ENCODE measurements around the gene ROR1.

ROR1 gene

GRCh38 chr1:63928186-63929105, 154.6 kb downstream of the ROR1 start:
- in situ Hi-C loops (cut with MboI; ENCODE audit: low sequenced_read_pairs): no loop called here

DNA sequence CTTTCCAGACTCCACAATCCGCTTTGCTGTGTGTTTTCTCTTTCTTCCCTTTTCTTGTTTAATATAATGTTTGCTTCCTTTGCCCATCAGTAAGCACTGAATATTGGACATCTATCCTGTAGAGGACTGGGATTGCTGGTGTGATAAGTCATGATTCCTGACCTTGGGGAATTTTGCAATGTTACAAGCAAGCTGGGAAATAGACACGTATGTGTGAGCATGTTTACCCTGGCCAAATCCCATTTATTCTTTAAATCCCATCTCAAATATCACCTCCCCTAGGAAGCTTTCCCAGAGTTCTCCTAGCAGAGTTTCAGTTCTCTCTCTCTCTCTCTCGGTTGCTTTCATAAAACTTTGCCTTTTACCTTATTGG, 155.3 kb downstream of the ROR1 start:
- in situ Hi-C loops (cut with MboI; ENCODE audit: low sequenced_read_pairs): no loop called here

DNA sequence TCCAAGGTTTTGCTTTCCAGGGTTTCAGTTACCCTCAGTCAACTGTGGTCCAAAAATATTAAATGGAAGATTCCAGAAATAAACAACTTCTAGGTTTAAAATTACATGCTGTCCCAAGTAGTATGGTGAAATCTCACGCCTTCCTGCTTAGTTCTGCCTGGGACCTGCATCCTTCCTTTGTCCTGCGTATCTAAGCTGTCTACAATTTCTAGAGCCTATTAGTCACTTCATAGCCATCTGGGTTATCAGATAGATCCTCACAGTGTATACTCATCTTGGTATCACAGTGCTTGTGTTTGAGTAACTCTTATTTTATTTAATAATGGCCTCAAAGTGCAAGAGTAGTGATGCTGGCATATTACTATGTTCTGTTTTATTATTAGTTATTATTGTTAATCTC, 157.7 kb downstream of the ROR1 start:
- in situ Hi-C loops (cut with MboI; ENCODE audit: low sequenced_read_pairs): no loop called here

- in situ Hi-C loops (cut with MboI; ENCODE audit: low sequenced_read_pairs): no loop called here
These were observed 160.9 kb downstream of the ROR1 start for GRCh38 chr1:63934697-63935096.

GRCh38 chr1:63935143-63935542, 161.3 kb downstream of the ROR1 start:
- in situ Hi-C loops (cut with MboI; ENCODE audit: low sequenced_read_pairs): no loop called here

DNA sequence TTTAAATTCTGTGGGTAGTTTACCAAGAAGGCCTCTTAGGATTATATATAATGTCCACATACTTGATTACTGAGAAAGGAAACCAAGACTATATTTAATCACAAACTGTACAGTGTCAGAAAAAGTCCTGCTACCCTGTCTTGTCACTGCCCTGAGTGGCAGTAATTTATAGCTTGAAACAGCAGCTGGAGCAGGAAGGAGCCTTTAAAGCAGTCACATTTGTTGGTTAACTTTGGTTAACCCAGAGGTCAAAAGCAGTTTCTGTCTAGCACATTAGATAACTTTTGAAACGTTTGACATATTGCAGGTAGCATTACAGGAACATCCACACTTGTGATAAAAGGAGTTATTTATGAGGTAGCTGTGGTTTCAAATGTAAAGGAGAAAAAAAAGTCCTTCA, 161.7 kb downstream of the ROR1 start:
- in situ Hi-C loops (cut with MboI; ENCODE audit: low sequenced_read_pairs): no loop called here

- in situ Hi-C loops (cut with MboI; ENCODE audit: low sequenced_read_pairs): no loop called here
These were observed 162.5 kb downstream of the ROR1 start for GRCh38 chr1:63936276-63936675.

DNA sequence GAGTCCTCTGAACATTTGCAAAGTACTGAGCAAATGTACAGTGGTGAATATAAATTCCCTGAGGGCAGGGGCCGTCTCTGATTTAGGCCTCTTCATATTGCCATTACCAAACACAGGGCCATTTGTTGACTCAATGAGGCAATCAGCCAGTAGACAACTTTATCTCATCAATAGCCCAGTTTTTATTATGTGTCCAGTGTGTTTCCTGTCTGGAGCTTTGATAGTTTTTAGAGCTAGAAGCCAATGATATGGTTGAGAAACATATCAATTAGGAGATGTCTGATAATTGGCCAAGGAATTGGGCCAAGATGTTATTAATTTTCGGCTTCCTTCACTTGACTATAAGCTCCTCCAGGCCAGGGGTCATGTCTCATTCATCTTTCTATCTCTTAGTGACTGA, 163.0 kb downstream of the ROR1 start:
- in situ Hi-C loops (cut with MboI; ENCODE audit: low sequenced_read_pairs): no loop called here

DNA sequence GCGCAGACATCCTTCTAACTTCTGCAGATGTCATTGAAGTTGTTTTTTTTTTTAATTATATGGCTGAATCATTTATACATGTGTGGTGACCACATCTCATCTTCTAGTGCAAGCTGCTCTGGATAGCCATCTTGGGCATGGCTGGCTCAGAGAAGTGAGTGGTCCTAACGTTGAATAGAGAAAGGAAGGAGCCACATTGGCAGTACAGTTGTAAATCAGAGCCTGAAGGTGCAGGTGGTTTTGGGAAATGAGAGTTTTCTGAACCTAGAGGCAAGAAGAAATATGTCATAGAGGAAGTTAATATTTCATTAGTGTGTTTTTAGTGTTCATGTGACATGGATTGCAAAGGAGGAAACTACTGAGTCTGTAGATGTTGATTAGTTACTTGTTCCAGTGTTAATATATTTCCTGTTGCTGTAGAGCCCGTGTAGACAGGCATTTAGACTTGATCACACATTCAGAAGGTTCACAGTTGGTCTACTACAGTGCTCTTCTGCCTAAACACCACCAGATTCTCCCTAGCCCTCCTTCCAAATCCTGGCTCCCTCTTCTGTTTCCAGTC, 163.7 kb downstream of the ROR1 start:
- in situ Hi-C loops (cut with MboI; ENCODE audit: low sequenced_read_pairs): no loop called here

DNA sequence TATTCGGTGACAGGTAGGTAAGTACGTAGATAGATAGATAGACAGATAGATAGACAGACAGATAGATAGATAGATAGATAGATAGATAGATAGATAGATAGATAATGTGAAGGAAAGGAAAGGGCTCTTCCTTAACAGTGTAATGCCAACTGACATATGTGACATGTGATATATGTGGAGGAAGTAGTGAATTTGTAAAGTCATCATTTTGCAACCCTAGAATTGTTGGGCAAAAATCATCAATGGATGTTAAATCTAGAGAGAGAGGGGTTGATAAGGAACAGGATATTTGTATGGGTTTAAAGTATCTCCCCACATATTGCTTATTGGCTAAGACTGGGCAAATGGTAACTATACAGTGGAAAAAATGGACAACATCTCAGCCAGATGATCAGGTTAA, 166.6 kb downstream of the ROR1 start:
- in situ Hi-C loops (cut with MboI; ENCODE audit: low sequenced_read_pairs): no loop called here

- in situ Hi-C loops (cut with MboI; ENCODE audit: low sequenced_read_pairs): no loop called here
These were observed 169.6 kb downstream of the ROR1 start for GRCh38 chr1:63943393-63943792.

GRCh38 chr1:63945943-63946342, 172.1 kb downstream of the ROR1 start:
- in situ Hi-C loops (cut with MboI; ENCODE audit: low sequenced_read_pairs): no loop called here

GRCh38 chr1:63946866-63947491, 173.2 kb downstream of the ROR1 start:
- in situ Hi-C loops (cut with MboI; ENCODE audit: low sequenced_read_pairs): no loop called here

GRCh38 chr1:63947904-63948303, 174.1 kb downstream of the ROR1 start:
- in situ Hi-C loops (cut with MboI; ENCODE audit: low sequenced_read_pairs): no loop called here

DNA sequence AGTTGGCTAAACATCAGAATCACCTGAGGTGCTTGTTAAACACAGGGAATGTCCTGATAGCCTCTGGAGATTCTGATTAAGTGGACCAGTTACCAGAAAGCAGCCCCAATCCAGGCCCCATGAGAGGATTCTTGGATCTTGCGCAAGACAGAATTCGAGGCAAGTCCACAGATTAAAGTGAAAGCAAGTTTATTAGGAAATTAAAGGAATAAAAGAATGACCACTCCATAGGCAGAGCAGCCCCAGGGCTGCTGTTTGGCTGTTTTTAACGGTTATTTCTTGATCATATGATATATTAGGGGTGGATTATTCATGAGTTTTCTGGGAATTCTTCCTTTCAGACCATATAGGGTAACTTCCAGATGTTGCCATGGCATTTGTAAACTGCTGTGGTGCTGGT, 176.2 kb downstream of the ROR1 start:
- in situ Hi-C loops (cut with MboI; ENCODE audit: low sequenced_read_pairs): no loop called here

DNA sequence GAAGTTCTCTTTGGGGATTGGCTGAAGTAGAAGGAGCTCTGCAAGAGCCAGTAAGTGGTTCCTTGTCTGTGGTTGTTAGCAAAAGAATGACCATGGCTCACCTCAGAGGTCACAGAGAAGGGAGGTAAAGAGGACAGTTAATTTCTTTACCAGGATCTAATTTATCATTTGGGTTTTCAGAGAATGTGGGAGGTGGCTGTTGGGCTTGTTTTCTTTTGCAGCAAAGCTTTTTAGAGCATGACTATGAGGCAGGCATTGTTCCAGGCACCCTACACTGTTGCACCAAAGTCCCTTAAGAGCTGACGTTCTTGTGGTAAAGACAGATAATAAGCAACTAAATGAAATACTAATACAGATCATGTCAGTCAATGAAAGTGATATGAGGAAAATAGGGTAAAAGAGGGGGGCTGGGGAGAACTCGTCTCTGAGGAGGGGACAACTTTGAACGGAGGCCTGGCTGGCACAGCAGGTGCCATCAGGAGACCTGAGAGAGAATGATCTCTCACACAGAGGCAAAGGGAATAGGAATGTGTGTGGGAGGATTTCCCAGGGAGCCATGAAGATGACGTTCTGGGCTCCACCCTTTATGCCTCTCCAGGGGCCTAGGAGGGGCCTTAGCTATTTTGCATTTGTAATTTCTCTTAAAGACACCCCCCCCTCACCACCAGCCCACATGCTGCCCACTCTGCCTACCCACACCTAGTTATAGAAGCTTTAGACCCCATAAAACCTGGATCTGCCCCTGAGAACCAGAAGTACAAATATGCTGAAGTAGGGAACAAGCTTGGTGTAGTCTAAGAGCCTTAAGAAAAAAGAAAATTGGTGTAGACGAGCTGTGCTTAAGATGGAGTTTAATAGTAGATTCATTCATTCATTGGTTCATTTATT, 177.5 kb downstream of the ROR1 start:
- in situ Hi-C loops (cut with MboI; ENCODE audit: low sequenced_read_pairs): no loop called here

DNA sequence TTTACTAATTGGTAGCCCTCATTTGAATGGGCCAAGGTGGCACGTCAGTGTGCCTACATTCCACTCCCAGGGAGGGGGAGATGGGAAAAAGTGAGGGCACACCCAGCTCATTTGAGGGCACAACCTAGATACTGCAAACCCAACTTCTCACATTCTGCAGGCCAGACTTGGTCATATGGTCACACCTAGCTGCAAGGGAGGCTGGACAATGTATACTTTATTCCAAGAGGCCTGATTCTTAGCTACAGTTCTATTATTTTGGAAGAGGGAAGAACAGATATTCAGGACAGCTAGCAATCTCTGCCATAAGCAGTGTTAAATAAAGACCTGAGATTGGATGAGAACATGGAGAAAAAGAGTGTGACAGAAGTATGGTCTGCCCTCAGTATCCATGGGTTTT, 180.4 kb downstream of the ROR1 start:
- in situ Hi-C loops (cut with MboI; ENCODE audit: low sequenced_read_pairs): no loop called here

GRCh38 chr1:63955370-63956145, 181.7 kb downstream of the ROR1 start:
- in situ Hi-C loops (cut with MboI; ENCODE audit: low sequenced_read_pairs): no loop called here

- in situ Hi-C loops (cut with MboI; ENCODE audit: low sequenced_read_pairs): no loop called here
These were observed 184.7 kb downstream of the ROR1 start for GRCh38 chr1:63958556-63958955.

DNA sequence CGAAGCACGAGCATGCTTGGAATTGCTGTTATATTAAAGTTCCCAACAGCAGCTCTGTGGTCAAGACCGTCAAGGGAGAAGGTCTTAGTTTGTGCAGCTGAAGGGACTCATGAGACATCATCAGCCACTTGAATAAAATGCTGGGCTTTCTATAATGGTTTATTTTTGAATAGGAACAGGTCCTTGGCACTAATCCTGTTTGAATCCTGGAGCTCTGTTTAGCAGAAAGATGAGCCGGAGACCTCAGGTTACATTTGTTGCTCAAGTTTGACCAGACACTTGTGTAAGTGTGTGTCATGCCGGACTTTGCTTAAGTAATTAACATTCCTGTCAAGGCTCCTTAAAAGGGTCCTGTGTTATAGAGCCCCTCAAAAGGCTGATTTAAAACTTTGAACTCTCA, 186.5 kb downstream of the ROR1 start:
- in situ Hi-C loops (cut with MboI; ENCODE audit: low sequenced_read_pairs): no loop called here
